Thoracic aorta (tissue), 2 donors: ENCODE measurements around the gene BRF1. TPM values are rescaled to one million over a fixed set of nuclear protein-coding genes. Genes with fewer than 3 reads are reported as not detected.

Source experiments
- ATAC-seq: fragments of 150-250 bp; one replicate; pipeline ENCODE4 v1.8.0; 2017; ENCODE audit warnings: low read depth; ENCODE audit not compliant: insufficient number of reproducible peaks, low FRiP score
- DNase-seq: peaks from one replicate; pipeline ENCODE4 v3.0.0-alpha.2; 2020; ENCODE audit warnings: low spot score
- H3K27ac ChIP-seq, 2 donors: fragments of 200-600 bp; sonication (generic); 1 replicate in 1 of 2; 2 replicates in 1 of 2; pipeline ENCODE4 v1.5.1; 2016; ENCODE audit warnings: mild to moderate bottlenecking in 2 of 2, moderate library complexity in 2 of 2
- H3K27me3 ChIP-seq: fragments of 200-600 bp; sonication (generic); replicated peaks from 2 replicates; pipeline ENCODE4 v1.6.0; 2016; ENCODE audit warnings: mild to moderate bottlenecking; ENCODE audit not compliant: insufficient read depth
- H3K36me3 ChIP-seq: fragments of 200-600 bp; sonication (generic); one replicate; pipeline ENCODE4 v1.5.1; 2016
- H3K4me1 ChIP-seq, 2 donors: fragments of 200-600 bp; sonication (generic); 1 replicate in 1 of 2; 2 replicates in 1 of 2; pipeline versions ENCODE4 v1.5.1 to v1.6.0; 2016; ENCODE audit warnings: low read depth in 2 of 2, mild to moderate bottlenecking in 1 of 2; ENCODE audit not compliant: control insufficient read depth in 1 of 2
- H3K4me3 ChIP-seq: fragments of 200-600 bp; sonication (generic); 2 replicates; pipeline ENCODE4 v1.5.1; 2016; ENCODE audit warnings: mild to moderate bottlenecking
- H3K9me3 ChIP-seq: fragments of 200-600 bp; sonication (generic); 2 replicates; pipeline ENCODE4 v1.5.1; 2016
- total RNA-seq, 2 donors: library from RNA; depleted of rRNA; stranded (reverse); fragments of >200 nt; gene quantifications; one replicate each; pipeline versions ENCODE4 v1.1.0 to v1.2.3, GENCODE V29; 2016
- TF ChIP-seq, protein P1 (sequence below): fragments of 200-600 bp; sonication (generic); IDR thresholded peaks from one replicate; pipeline ENCODE4 v1.5.1; 2019; ENCODE audit warnings: antibody characterized with exemption

BRF1 gene
- total RNA-seq, 2 donors from 2014 or later, result 49.4 to 80.5 TPM

DNA sequence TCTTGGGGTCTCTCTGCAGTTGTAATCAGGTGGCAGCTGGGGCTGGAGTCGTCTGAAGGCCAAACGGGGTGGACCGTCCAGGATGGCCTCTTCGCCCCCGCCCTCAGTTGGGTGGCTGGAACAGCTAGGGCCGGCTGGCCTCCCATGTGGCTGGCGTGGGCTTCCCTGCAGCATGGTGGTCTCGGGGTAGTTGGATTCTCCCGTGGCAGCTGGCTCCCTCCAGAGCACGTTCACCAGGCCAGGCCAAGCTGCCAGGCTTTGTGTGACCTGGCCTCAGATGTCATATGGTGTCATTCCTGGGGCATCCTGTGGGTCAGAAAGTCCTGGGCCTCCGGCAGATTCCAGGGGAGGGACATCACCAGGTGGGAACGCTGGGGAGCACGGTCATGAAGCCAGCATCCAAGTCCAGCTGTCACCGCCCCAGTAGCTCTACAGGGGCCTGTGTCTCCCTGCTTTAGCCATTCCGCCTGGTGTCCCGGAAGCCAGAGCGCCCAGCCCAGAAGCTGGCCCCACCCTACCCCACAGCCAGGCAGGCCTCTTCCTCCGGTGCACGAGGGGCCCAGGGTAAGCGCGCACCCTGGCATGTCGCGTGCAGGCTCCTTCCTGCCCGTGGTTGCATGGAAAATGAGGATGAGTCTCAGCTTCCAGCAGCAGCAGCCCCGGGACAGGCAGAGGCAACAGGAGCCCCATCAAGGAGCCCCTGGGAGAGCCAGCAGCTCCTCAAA is 118.3 kb downstream of the BRF1 start:
- TF ChIP-seq, protein P1, sequence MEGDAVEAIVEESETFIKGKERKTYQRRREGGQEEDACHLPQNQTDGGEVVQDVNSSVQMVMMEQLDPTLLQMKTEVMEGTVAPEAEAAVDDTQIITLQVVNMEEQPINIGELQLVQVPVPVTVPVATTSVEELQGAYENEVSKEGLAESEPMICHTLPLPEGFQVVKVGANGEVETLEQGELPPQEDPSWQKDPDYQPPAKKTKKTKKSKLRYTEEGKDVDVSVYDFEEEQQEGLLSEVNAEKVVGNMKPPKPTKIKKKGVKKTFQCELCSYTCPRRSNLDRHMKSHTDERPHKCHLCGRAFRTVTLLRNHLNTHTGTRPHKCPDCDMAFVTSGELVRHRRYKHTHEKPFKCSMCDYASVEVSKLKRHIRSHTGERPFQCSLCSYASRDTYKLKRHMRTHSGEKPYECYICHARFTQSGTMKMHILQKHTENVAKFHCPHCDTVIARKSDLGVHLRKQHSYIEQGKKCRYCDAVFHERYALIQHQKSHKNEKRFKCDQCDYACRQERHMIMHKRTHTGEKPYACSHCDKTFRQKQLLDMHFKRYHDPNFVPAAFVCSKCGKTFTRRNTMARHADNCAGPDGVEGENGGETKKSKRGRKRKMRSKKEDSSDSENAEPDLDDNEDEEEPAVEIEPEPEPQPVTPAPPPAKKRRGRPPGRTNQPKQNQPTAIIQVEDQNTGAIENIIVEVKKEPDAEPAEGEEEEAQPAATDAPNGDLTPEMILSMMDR, result no peak

DNA sequence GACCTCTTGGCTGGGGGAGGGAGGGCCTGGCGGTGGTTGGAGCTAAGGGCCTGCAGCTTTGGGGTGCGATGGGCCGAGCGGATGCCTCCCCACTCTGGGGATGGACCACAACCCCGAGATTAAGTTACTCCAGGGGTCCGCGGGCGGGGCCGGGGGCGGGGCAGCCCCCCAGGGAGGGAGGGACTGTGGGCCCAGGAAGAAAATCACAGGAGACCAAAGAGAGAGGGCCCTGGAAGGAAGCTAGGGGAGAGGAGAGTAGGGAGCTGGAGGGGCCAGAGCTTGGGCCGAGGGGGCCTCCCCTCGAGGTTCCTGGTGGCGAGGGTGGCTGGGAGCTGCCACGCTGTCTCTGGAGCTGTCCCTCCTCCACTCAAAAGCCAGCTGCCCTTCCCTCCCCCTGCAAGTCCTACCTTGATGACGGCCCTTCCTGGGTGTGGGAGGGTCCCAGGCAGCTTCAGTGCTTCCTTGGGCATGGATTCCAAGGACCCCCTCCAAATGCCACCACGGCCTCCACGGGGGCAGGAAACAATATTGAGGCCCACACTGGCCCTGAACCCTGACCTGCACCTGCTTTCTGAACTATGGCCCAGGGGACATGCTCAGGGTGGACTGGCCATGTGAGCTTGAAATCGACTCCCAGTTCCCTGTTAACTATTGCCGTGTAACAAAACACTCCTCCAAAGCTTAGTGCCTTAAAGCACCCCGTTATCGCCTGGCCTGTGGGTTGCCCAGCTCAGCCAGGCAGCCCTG is 119.1 kb downstream of the BRF1 start:
- Histone ChIP-seq H3K27ac (no peak overlapping the region), H3K36me3 (no peaks in the 10 kb centered on the region), H3K9me3 (no peaks in the 10 kb centered on the region), H3K27me3 (no peaks in the 10 kb centered on the region), H3K4me1 (peaks cover 5 to 6% of the 10 kb centered on the region in 2 donors), H3K4me3 (peak overlapping the region; percentile 69)
- no peak for ATAC-seq
- TF ChIP-seq, protein P1, result no peak
- DNase-seq, result no peak

More for the DNA sequence above, 118.3 kb downstream of the BRF1 start:
- H3K4me1 ChIP-seq, result peaks cover 5 to 6% of the 10 kb centered on the region in 2 donors
- H3K4me3 ChIP-seq, result no peak overlapping the region
- no peaks in the 10 kb centered on the region for H3K36me3 ChIP-seq
- no peaks in the 10 kb centered on the region for H3K9me3 ChIP-seq
- no peak for ATAC-seq
- DNase-seq, result no peak
- no peak overlapping the region for H3K27ac ChIP-seq
- H3K27me3 ChIP-seq, result no peaks in the 10 kb centered on the region

DNA sequence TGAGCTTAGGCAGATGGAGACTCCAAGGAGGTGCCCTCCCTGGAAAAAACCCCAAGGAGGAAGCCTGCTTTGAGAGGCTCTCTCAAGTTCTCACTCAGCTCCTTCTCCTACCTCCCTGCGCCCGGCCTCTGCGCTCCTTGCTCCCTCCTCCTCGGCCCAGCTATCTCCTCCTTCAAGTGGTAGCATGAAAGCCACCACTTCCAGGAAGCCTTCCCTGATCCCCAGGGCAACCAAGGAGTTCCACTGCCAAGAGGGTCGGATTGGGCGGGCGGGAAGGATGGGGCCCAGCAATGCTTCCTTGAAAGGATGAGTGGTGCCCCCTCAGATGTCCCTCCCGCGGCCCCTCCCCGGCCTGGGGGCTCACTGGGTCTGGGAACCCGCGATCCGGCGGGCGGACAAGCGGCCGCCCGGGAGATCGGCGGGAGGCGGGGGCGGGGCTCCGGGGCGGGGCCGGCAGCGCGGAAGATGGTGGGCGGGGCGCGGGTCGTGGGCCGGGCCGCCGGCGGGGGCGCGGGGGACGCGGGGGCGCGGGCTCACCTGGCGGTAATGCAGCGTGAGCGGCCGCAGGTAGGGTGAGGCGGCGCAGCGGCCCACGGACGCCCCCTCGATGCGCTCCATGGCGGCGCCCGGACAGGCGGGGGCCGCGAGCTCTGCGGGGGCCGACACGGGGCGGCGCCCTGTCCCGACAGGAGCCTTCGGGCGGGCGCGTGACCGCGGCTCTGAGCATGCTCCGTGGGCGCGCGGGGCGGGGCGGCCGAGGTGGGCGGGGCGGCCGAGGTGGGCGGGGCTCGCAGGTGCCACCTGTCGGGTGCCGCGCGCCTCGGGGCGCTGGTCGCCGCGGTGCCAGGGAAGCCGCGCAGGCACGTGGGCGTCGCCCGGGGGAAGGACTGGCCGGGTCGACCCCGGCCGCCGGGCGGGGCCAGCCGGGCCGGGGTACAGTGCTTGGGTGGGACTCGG is 119.9 kb downstream of the BRF1 start, which contains the start of gene NUDT14:
NUDT14 (minus strand) TSS at position 721 of the 957 bp plus-strand sequence; CDS start at position 618, 103 bp downstream.
- ATAC-seq (no peak), DNase-seq (no peak)
- H3K4me3 ChIP-seq, result peak within 1 kb of the TSS; percentile 69
- H3K27me3 ChIP-seq, result no peaks in the 10 kb centered on the region
- peaks cover 5 to 6% of the 10 kb centered on the region in 2 donors for H3K4me1 ChIP-seq
- TF ChIP-seq, protein P1, result no peak
- H3K9me3 ChIP-seq, result no peaks in the 10 kb centered on the region
- no peaks in the 10 kb centered on the region for H3K36me3 ChIP-seq
- H3K27ac ChIP-seq, result no peak within 1 kb of the TSS

DNA sequence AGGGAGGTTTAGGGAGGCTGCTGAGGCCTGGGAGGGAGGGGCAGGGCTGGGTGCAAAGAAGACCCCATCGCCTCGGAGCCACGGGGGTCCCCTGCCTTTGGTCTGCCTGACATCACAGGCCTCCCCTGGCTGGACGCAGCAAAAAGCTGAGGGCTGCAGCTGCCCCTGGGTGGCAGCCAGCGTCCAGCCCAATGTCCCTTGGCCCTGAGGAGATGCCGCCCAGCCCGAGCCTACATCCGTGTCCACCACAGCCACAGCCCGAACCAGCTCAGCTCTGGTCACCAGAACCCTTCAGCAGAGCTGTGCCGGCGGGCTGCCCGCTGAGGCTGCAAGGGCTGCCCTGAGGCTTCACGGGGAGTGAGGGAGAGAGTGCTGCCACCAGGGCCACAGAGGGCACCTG is 121.6 kb downstream of the BRF1 start:
- no peaks in the 10 kb centered on the region for H3K27me3 ChIP-seq
- H3K9me3 ChIP-seq, result no peaks in the 10 kb centered on the region
- no peak for ATAC-seq
- no peak overlapping the region for H3K4me3 ChIP-seq
- peaks cover 5 to 6% of the 10 kb centered on the region in 2 donors for H3K4me1 ChIP-seq
- no peaks in the 10 kb centered on the region for H3K36me3 ChIP-seq
- TF ChIP-seq, protein P1, result no peak
- H3K27ac ChIP-seq, result no peak overlapping the region
- no peak for DNase-seq
